OCI-LY7 (cell line): ENCODE results near the gene SERTAD1. TPM values are rescaled to one million over a fixed set of nuclear protein-coding genes. Genes with fewer than 3 reads are reported as not detected.

Experiments used
- BruUV-seq: library from RNA; stranded (reverse); fragments of 400-500 nt; replicated peaks from 2 replicates; lab custom pipeline; 2021; lab: Mats Ljungman, UMichigan
- CTCF ChIA-PET: fragments of 300-600 bp; sonication (Branson Sonifier 250); formaldehyde crosslinking; loops from one replicate; lab custom pipeline; 2022; ENCODE audit warnings: antibody characterized with exemption; ENCODE audit not compliant: unreplicated experiment; lab: Charles Lee
- POLR2A ChIA-PET: fragments of 300-600 bp; sonication (Branson Sonifier 250); formaldehyde crosslinking; loops from one replicate; lab custom pipeline; 2022; ENCODE audit warnings: antibody characterized with exemption; lab: Charles Lee
- DNase-seq: peaks from one replicate; pipeline ENCODE4 v3.0.0-alpha.2; 2015; ENCODE audit warnings: low spot score
- H2AFZ ChIP-seq: fragments of 200-600 bp; sonication (generic), shearing (Covaris generic); 2 replicates; pipeline ENCODE4 v1.6.1; 2014; ENCODE audit warnings: mild to moderate bottlenecking, antibody characterized with exemption, low read length, moderate library complexity
- H3K27ac ChIP-seq: fragments of 200-600 bp; sonication (generic); 2 replicates; pipeline ENCODE4 v1.5.1; 2014; ENCODE audit warnings: mixed run types, low read depth, mild to moderate bottlenecking, moderate library complexity, low read length, inconsistent platforms; ENCODE audit not compliant: poor library complexity, severe bottlenecking
- H3K36me3 ChIP-seq: fragments of 200-600 bp; sonication (generic); 2 replicates; pipeline ENCODE4 v1.6.1; 2014; ENCODE audit warnings: mild to moderate bottlenecking, antibody characterized with exemption, low read length, moderate library complexity, mixed read lengths; ENCODE audit not compliant: insufficient read depth
- H3K4me1 ChIP-seq: fragments of 200-600 bp; sonication (generic); 2 replicates; pipeline ENCODE4 v1.5.1; 2014; ENCODE audit warnings: mild to moderate bottlenecking, low read length; ENCODE audit not compliant: insufficient read depth, poor library complexity, severe bottlenecking
- H3K4me2 ChIP-seq: fragments of 200-600 bp; sonication (generic); 2 replicates; pipeline ENCODE4 v1.6.1; 2014; ENCODE audit warnings: mild to moderate bottlenecking, low read length
- H3K4me3 ChIP-seq: fragments of 200-600 bp; sonication (generic); 2 replicates; pipeline ENCODE4 v1.5.1; 2014; ENCODE audit warnings: mild to moderate bottlenecking, low read depth, low read length; ENCODE audit not compliant: poor library complexity, severe bottlenecking
- H3K79me2 ChIP-seq: fragments of 200-600 bp; sonication (generic); 2 replicates; pipeline ENCODE4 v1.6.1; 2016; ENCODE audit warnings: low read depth, mild to moderate bottlenecking, low read length, moderate library complexity, mixed read lengths; ENCODE audit not compliant: insufficient read depth
- H3K9me2 ChIP-seq: fragments of 200-600 bp; sonication (generic); 2 replicates; pipeline ENCODE4 v1.6.1; 2016; ENCODE audit warnings: mild to moderate bottlenecking, low read length, mixed read lengths; ENCODE audit not compliant: insufficient read depth
- H3K9me3 ChIP-seq: fragments of 200-600 bp; sonication (generic); 2 replicates; pipeline ENCODE4 v1.6.1; 2014; ENCODE audit warnings: mild to moderate bottlenecking, mixed run types, low read length, mixed read lengths
- H4K20me1 ChIP-seq: fragments of 200-600 bp; sonication (generic); 2 replicates; pipeline ENCODE4 v1.6.1; 2014; ENCODE audit warnings: mild to moderate bottlenecking, antibody characterized with exemption, low read length, moderate library complexity, mixed read lengths; ENCODE audit not compliant: insufficient read depth
- EZH2phosphoT487 ChIP-seq: fragments of 200-600 bp; sonication (generic); IDR thresholded peaks from 2 replicates; pipeline ENCODE4 v1.6.1; 2018; ENCODE audit warnings: low read depth, borderline replicate concordance, mild to moderate bottlenecking, mixed run types, antibody characterized with exemption, low read length, moderate library complexity, mixed read lengths
- intact Hi-C: fragments of 100-400 bp; cut with micrococcal nuclease; formaldehyde crosslinking; loops from one replicate; pipeline ENCODE4 v1.10.0; 2022; ENCODE audit not compliant: unreplicated experiment
- total RNA-seq, 2 experiments: library from RNA; depleted of rRNA in 1 of 2; stranded (reverse); fragments of >200 nt in 1 of 2; shearing (Covaris generic) in 1 of 2; gene quantifications; 2 replicates each; pipeline ENCODE4 v1.2.3, GENCODE V29; 2014 to 2022
- TF ChIP-seq, protein P1 (sequence below): fragments of 200-600 bp; sonication (generic); conservative IDR thresholded peaks from 2 replicates; pipeline ENCODE4 v1.5.1; 2014; ENCODE audit warnings: mild to moderate bottlenecking, antibody characterized with exemption, low read length, moderate library complexity, mixed read lengths

The SERTAD1 gene
- total RNA-seq, 2 experiments from 2014 or later = 5.7 to 6.1 TPM

GRCh38 chr19:40466985-40467734 is 41.4 kb upstream of the SERTAD1 start, which contains the start of gene SPTBN4:
Gene SPTBN4 (plus strand): TSS chr19:40467001. CDS start chr19:40472622, 5,621 bp downstream.
- TF ChIP-seq, protein P1, sequence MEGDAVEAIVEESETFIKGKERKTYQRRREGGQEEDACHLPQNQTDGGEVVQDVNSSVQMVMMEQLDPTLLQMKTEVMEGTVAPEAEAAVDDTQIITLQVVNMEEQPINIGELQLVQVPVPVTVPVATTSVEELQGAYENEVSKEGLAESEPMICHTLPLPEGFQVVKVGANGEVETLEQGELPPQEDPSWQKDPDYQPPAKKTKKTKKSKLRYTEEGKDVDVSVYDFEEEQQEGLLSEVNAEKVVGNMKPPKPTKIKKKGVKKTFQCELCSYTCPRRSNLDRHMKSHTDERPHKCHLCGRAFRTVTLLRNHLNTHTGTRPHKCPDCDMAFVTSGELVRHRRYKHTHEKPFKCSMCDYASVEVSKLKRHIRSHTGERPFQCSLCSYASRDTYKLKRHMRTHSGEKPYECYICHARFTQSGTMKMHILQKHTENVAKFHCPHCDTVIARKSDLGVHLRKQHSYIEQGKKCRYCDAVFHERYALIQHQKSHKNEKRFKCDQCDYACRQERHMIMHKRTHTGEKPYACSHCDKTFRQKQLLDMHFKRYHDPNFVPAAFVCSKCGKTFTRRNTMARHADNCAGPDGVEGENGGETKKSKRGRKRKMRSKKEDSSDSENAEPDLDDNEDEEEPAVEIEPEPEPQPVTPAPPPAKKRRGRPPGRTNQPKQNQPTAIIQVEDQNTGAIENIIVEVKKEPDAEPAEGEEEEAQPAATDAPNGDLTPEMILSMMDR = no peak
- TF ChIP-seq EZH2phosphoT487 = no peak

GRCh38 chr19:40466219-40466984 is 40.6 kb upstream of the SERTAD1 start:
- TF ChIP-seq, protein P1 = no peak
- TF ChIP-seq EZH2phosphoT487 = no peak
- no TSS peak for BruUV-seq
- DNase-seq = no peak
- ChIA-PET CTCF (no interaction called here), POLR2A (interaction anchor here (0.9 to 1.6 kb wide), 2 partner anchors 12 to 32 kb away, joined by 3 to 4 read pairs; no protein-coding TSS in a partner anchor)
- peak overlapping the region; percentile 95 for H3K4me2 ChIP-seq
- intact Hi-C loops = no loop called here
- no peaks in the 10 kb centered on the region for H3K9me2 ChIP-seq
- H3K36me3 ChIP-seq = no peaks in the 10 kb centered on the region
- no peaks in the 10 kb centered on the region for H4K20me1 ChIP-seq
- peak overlapping the region; percentile 43 for H2AFZ ChIP-seq
- peaks cover 36% of the 10 kb centered on the region for H3K4me1 ChIP-seq
- H3K79me2 ChIP-seq = no peaks in the 10 kb centered on the region
- peak overlapping the region; percentile 78 for H3K4me3 ChIP-seq
- H3K9me3 ChIP-seq = no peaks in the 10 kb centered on the region
- H3K27ac ChIP-seq = no peak overlapping the region

More at GRCh38 chr19:40466985-40467734, 41.4 kb upstream of the SERTAD1 start, which contains the start of gene SPTBN4:
- POLR2A ChIA-PET = no interaction called here
- Histone ChIP-seq H3K4me1 (peaks cover 28% of the 10 kb centered on the region), H3K4me2 (peak within 1 kb of the TSS; percentile 95), H3K36me3 (no peaks in the 10 kb centered on the region), H4K20me1 (no peaks in the 10 kb centered on the region), H3K4me3 (peak within 1 kb of the TSS; percentile 78), H3K9me3 (no peaks in the 10 kb centered on the region), H2AFZ (peak within 1 kb of the TSS; percentile 43), H3K79me2 (no peaks in the 10 kb centered on the region), H3K9me2 (no peaks in the 10 kb centered on the region), H3K27ac (no peak within 1 kb of the TSS)
- DNase-seq = no peak
- CTCF ChIA-PET = no interaction called here
- no TSS peak for BruUV-seq
- intact Hi-C loops = no loop called here
